GM19455 (cell line): ENCODE data around the gene EED.

Source experiments
- ATAC-seq: cut with Tn5 transposase; IDR thresholded peaks from one replicate; pipeline ENCODE4 v1.9.1; 2021; ENCODE audit not compliant: unreplicated experiment

The EED gene

GRCh38 chr11:86246293-86246675 is 1.7 kb downstream of the EED start:
- ATAC-seq: no peak

- ATAC-seq: no peak
Observed at GRCh38 chr11:86247608-86248007, 3.1 kb downstream of the EED start.

GRCh38 chr11:86248609-86249008 is 4.1 kb downstream of the EED start:
- ATAC-seq: no peak

GRCh38 chr11:86249307-86250098 is 5.0 kb downstream of the EED start:
- no peak for ATAC-seq

- no peak for ATAC-seq
Observed at GRCh38 chr11:86251345-86251744, 6.8 kb downstream of the EED start.

GRCh38 chr11:86255896-86256295 is 11.3 kb downstream of the EED start:
- peak; percentile 94 for ATAC-seq

- no peak for ATAC-seq
Observed at GRCh38 chr11:86256608-86257007, 12.1 kb downstream of the EED start.

GRCh38 chr11:86257446-86257845 is 12.9 kb downstream of the EED start:
- no peak for ATAC-seq

GRCh38 chr11:86259730-86260129 is 15.2 kb downstream of the EED start:
- ATAC-seq: no peak

- no peak for ATAC-seq
Observed at GRCh38 chr11:86261328-86261727, 16.8 kb downstream of the EED start.

GRCh38 chr11:86262387-86262786 is 17.8 kb downstream of the EED start:
- ATAC-seq: no peak

GRCh38 chr11:86264649-86265048 is 20.1 kb downstream of the EED start:
- no peak for ATAC-seq

GRCh38 chr11:86265194-86265593 is 20.6 kb downstream of the EED start:
- no peak for ATAC-seq

GRCh38 chr11:86269645-86270044 is 25.1 kb downstream of the EED start:
- no peak for ATAC-seq

GRCh38 chr11:86274503-86274902 is 29.9 kb downstream of the EED start:
- ATAC-seq: no peak

- no peak for ATAC-seq
Observed at GRCh38 chr11:86274999-86275398, 30.4 kb downstream of the EED start.

GRCh38 chr11:86275493-86276370 is 31.2 kb downstream of the EED start:
- no peak for ATAC-seq

GRCh38 chr11:86277741-86278140 is 33.2 kb downstream of the EED start:
- ATAC-seq: no peak

GRCh38 chr11:86278226-86278625 is 33.7 kb downstream of the EED start:
- ATAC-seq: no peak

GRCh38 chr11:86279747-86280146 is 35.2 kb downstream of the EED start:
- no peak for ATAC-seq

- ATAC-seq: no peak
Observed at GRCh38 chr11:86287468-86287796, 42.9 kb downstream of the EED start.

- ATAC-seq: no peak
Observed at GRCh38 chr11:86288776-86289507, 44.4 kb downstream of the EED start.
